GM18907 (cell line): ENCODE data around the gene MNT.

Experiments
- ATAC-seq: cut with Tn5 transposase; IDR thresholded peaks from one replicate; pipeline ENCODE4 v1.9.1; 2021; ENCODE audit warnings: mild to moderate bottlenecking, moderate library complexity; ENCODE audit not compliant: unreplicated experiment

MNT gene

DNA sequence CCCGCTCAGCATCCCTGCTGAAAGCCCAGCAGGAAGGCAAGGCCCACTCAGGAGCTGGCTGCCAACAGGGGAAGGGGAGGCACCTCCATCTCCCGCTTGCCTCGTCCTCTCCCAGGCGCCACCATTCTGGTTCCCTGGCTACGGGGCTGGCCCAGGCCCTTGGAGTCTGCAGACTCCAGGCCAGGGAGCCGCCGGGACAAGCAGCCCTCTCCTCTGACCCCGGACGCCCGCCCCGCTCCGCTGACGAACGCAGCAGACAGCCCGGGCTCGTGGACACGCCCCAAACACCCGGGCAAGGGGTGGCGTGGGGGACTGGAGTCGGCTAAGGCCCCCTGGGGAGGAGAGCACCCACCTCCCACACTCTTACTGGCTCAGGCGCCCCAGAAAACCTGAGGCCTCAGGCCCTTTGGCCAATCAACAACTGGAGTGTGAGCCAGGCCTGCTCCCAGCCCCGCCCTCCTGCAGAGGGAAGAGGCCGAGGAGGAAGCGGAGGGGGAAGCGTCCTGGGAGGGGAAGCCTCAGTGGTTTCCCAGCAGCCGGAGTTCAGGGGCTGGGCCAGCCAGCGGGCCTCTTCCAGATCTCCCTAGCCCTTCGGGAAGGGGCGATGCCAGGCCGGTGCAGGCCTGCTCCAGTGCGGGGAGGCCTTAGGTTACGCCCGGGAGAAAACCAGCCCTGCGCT lies 4.2 kb downstream of the MNT start:
- ATAC-seq, result peak; percentile 9

GRCh38 chr17:2396192-2396567 lies 4.7 kb downstream of the MNT start:
- ATAC-seq, result no peak

DNA sequence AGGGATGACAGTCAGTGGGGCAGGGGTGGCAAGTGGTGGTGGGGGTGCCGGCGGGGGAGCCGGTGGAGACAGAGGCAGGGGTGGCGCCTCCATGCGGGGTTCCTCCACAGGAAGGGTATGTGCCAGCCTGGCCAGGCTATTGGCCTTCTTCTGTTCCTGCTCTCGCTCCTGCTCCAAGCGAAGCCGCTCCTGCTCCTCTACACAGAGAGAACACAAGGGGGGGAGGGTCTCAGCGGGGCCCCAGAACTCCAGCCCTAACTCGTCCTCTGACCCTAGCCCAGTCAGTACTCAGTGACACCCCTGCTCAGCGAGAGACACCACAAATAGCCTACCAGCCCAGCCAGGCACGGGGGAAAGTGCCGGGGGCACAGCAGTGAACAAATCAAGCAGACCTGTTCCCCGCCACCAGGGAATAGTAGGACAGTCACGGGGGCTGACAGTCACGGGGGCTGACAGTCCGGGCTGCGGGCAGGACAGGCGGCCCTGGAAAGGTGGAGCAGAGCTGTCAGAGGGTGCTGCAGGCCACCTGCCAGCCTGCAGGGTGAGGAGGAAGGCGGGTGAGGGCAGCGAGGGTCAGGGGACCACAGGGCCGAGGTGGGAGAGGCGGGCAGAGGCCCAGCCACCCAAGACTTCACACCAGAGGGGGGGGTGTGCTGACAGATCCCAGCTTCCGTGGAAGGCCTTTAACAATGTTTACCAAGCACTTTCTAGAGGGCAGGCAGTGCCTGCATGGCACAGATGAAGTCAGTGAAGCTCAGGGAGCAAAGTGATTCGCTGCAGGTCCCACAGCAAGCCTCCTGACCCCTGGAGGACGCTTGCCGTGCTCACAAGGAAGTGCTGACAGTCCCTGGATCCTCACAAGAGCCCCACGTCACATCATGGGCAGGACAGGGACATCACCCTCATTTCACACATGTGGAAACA lies 5.3 kb downstream of the MNT start:
- no peak for ATAC-seq

- no peak for ATAC-seq
Observed at GRCh38 chr17:2394775-2395201, 6.1 kb downstream of the MNT start.

DNA sequence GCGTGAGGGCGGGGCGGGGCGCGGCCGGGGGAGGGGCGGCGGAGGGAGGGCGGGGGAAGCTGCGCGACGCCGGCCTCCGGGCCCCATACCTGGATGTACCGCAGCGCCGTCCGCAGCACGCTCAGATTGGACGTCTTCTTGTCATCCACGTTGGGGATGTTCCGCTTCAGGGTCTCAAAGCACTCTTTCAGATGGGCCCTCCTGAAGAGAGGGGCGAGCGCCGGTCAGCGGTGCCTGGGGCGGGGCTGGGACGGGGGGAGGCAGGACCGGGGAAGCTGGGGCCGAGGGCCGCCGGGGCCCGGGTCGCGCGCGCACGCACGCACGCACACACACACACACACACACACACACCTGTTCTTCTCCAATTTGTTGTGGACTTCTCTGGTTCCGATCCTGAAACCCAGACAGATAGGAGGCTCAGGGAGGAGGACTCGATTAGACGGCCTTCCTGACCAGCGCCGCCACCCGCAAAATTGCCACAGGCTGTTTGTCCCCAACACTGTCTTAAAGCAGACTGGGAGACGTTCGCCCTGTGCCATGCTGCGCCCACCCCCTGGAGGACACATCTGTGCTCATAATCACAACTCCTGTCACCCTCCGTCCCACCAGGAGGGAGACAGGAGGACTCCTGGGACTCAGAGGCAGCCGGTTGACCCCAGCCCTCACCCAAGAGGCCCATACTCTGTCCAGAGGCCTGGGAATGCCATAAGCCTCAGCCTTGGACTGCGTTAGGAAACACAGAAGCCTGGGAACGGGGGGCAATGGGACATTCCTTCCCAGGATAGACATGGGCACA lies 6.7 kb downstream of the MNT start:
- ATAC-seq, result no peak

DNA sequence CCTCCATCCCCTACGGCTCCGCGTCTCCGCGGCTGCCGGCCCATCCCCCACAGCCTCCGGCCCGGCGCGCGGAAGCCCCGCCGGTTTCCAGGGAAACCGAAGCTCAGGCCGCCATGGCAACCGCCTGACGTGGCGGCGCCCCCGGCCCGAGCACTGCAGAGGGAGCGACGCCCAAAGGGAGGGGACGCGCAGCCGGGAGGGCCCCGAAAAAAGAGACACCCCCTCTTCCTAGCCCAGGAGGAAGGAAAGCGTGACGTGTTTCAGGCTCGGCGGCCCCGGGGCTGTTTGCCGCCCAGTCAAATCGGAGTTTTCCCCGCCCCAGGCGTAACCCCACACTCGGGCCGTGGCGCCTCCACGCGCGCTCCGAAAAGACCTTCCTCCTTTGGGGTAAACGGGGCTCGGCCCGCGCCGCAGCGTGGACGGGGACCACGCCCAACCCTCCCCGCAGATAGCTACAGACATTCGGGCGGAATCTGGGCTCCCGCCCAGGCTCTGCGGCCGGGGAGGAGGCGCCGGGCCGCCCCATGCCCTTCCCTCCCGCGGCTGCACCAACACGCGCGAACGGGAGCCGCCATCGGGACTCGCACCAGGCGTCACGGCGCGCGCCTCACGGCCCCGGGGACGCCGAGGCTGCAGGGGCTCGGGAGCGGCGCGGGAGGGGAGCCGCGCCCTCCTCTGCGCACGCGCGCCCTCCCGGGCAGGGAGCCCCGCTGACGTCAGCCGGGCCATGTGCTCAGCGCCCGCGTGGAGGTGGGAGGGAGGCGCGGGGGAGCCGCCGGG lies 7.5 kb downstream of the MNT start:
- peak; percentile 36 for ATAC-seq

DNA sequence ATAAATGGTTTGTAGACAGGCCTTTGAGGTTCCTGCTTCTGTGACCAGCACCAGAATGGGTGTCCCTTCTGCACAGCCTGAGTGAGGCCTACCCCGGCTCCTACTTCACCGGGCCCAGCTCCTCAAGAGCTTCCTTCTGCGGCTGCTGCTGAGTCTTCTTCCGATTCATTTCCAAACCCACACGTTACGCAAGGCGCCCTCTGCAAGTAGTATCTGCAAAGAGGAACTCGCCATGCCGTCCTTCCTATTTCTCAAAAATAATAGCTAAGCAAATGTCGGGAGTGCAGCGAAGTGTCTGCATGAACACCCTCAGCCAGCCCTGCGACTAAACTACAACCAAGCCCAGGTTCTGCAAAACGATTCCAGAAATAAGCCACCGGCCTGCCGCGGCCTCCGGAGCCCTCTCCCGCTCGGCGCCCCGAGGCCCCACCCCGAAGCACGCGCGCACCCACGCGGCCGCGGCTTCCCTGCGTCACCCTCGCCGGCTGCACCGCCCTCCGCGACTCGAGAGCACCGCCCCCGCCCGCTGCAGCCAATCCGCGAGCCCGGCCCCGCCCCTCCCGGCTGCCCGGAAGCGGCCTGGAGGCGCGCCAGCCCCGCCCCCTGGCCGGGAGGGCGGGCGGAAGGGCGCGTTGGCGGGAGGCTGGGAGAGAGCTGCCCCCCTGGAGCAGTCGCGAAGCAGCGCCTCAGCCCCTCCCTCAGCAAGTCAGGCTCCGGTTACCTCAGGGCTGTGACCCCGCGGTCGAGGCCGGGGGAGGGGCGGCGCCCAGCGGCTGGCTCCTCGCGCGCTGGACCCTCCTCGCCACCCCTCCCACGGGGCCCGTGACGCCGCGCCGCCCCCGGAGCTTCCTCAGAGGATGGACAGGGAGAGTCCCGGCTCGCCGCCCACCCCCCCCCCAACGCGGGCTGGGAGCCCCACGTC lies 8.3 kb downstream of the MNT start:
- ATAC-seq, result peak; percentile 54

- no peak for ATAC-seq
Observed at GRCh38 chr17:2391597-2392251, 9.1 kb downstream of the MNT start.

DNA sequence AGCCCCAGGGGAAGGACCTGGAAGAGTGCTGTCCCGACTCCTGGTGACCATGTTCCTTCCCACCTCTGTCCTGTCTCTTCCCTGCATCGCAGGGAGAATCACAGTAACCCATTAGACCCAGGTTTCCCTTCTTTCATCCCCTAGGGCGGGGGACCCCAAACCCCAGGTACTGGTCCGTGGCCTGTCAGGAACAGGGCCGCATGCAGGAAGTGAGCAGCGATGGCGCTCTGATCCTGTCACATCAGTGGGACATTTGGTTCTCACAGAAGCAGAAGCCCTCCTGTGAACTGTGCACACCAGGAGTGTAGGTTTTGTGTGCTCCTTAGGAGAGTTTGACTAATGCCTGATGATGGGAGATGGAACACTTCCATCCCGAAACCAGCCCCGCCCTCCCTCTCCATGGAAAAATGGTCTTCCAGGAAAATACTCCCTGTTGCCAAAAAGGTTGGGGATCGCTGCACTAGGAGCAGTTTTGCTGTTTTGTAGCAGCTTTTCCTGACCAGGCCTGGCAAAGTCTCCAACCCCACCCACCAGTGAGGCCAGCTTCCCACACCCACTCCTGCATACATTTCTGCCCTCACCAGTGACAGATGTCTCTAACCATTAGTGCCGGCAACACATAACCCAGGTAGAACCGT lies 10.5 kb downstream of the MNT start:
- no peak for ATAC-seq

DNA sequence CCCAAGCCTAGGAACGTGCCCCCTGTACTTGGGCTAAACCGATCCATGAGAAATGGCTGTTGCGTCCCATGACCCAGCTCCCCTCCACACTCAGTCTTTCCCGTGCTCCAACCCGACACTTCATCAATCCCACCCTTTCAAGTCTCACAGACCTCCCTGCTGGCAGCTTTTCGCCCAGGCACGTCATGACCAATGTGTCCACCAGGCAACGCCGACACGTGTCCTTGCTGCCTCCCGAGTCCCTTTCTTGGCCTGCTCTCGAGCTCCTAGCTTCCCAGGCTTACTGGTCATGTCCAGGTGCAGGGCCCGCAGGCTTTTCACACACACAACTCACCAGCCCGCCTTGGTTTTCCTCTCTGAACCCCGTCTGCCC lies 12.2 kb downstream of the MNT start:
- ATAC-seq, result no peak

DNA sequence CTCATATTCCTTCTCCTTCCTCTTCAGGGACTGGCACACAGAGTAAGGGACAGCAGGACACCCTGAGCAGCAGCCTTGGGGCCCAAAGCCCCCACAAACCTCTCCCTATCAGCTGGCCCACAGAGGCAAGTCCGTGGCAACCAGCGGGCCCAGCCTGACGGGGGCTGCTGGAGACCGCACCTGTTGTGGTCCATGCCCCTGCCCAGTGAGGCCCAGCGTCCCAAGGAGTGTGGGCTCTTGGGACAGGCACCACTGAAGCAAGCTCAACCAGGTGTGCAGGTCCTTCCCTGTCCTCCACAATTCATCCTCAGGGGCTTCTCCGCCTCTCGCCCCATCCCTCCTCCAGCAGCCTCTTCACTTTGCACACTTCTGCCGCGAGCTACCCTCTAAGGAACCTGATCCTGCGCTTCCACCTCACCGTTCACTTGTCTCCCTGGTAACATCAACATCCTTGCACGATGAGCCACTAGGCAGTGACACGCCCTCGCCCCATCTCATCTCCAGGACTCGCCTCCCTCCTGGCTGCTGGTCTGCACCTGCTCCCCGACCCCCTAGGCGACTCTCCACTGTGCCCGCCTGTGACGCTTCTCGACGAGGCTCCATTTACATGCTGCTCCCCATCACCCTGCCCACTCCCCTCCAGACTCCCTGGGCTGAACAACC lies 12.7 kb downstream of the MNT start:
- ATAC-seq, result no peak

DNA sequence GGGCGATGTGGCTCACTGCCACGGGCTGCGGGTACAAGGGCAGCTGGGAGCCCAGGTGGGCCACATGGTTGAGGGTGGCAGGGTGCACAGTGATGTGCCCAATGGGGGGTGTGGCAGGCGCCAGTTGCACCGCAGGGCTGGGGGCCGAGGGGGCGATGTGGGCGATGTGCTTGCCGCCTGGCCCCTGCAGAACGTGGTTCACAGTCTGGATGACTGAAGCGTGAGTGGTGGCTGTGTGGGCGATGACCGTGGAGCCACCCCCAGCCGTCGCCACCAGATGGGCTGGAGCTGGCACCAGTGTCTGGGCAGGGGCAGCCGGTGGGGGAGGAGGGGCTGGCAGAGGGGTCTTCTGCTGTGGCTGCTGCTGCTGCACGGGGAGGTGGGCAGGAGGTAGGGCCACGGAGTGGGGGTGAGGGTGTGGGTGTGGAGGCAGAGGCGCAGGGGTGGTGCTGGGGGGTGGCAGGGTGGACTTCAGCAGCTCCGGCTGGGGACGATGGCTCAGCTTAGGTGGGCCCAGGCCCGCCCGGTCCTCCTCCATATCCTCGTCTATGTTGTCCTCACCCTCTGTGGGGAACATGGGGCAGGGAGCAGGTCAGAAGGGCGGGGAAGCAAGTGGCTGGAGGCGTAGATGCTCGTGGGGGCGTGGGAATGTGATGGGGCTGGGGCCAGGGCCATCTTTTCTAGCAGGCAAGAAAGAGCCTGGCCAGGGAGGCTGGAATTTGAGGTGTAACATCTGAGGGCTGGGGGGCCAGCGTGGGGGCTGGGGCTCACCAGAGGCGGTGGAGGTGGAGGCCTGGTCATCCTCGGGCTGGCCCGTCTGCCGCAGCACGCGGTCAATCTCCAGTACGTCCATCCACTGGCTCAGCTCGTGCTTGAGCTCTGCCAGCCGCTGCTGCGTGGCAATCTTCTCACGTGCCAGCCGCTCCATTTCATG lies 13.5 kb downstream of the MNT start:
- ATAC-seq, result no peak

DNA sequence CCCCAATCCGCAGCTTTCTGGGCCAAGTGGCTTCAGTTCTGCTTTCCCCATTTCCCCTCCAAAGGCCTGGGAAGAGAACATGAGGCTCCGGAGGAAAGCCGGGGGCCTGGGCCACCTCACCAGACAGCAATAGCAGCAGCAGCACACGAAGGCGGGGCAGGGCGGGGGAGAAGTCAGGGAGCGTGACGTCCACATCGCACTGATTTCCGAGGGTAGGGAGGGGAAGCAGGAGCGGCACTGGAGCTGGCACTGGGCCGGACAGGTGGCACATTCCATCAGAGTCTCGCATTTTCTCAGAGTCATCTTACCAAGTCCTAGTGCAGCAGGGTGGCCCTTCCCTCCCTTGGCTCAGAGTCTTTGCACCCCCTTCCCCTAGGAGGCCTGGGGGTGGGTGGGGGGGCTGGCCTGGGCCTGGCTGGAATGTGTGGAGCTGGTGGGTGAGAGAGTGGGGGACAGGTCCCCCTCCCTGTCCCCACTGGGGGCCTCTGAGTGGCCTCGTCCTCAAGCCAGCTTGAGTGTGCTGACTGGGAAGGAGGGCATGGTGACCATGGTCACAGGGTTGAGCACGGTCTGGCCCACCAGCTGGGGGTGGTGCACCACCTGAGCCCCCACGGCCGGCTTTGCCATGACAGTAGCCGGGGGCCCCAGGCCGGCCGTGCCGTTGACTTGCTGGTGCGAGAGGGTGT lies 14.3 kb downstream of the MNT start:
- ATAC-seq, result no peak

GRCh38 chr17:2385240-2386210 lies 15.3 kb downstream of the MNT start:
- no peak for ATAC-seq

DNA sequence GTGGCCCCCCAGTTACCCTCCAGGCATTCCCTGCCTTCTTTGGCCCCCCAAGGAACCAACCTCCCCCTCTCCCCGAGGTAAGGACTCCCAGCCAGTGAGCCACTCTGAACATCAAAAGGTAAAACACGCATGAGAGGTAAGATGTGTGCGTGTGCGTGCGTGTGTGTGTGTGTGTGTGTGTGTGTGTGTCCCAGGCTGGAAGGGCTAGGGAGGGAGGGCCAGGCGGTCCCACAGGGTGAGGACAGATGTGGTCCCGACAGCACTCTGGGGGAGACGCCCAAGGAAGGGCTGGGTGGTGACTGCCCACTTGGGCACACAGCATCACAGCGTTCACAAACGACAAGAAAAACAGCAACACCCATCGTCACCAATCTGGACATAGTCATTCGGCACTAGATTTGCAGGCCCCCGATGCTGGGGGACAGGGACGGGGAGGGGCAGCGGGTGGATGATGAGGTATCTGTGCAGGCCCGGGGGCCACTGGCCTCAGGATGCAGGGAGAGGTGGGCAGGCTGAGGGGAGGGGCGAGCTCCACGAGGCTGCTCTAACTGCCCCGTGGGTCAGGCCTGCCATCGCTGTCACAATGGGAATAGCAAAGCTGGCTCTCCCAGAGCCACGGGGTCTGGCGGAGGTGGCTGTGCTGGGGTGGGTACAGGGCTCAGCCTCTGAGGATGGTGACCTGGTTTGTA lies 16.3 kb downstream of the MNT start:
- no peak for ATAC-seq
